Upper lobe of left lung (tissue), 4 donors: ENCODE data around the gene MEGF11.

Source experiments
- EP300 ChIP-seq, 4 donors: sonication (generic); formaldehyde crosslinking; IDR thresholded peaks; one replicate each; pipeline ENCODE4 v1.5.1; 2017; ENCODE audit warnings: antibody characterized with exemption in 4 of 4, control low read depth in 2 of 4
- POLR2A ChIP-seq, 4 donors: fragments of 450-650 bp; IDR thresholded peaks; one replicate each; pipeline ENCODE4 v1.5.1; 2016 to 2017; ENCODE audit warnings: antibody characterized with exemption in 4 of 4, mild to moderate bottlenecking in 2 of 4
- POLR2AphosphoS5 ChIP-seq, 2 donors: sonication (generic); formaldehyde crosslinking; IDR thresholded peaks; one replicate each; pipeline ENCODE4 v1.5.1; 2017; ENCODE audit warnings: antibody characterized with exemption in 2 of 2
- TF ChIP-seq, protein P1 (sequence below), 6 experiments: fragments of 450-650 bp in 4 of 6; fragments of 200-600 bp in 2 of 6; sonication (generic) in 2 of 6; IDR thresholded peaks; one replicate each; pipeline ENCODE4 v1.5.1; 2016 to 2019; ENCODE audit warnings: antibody characterized with exemption in 6 of 6

DNA sequence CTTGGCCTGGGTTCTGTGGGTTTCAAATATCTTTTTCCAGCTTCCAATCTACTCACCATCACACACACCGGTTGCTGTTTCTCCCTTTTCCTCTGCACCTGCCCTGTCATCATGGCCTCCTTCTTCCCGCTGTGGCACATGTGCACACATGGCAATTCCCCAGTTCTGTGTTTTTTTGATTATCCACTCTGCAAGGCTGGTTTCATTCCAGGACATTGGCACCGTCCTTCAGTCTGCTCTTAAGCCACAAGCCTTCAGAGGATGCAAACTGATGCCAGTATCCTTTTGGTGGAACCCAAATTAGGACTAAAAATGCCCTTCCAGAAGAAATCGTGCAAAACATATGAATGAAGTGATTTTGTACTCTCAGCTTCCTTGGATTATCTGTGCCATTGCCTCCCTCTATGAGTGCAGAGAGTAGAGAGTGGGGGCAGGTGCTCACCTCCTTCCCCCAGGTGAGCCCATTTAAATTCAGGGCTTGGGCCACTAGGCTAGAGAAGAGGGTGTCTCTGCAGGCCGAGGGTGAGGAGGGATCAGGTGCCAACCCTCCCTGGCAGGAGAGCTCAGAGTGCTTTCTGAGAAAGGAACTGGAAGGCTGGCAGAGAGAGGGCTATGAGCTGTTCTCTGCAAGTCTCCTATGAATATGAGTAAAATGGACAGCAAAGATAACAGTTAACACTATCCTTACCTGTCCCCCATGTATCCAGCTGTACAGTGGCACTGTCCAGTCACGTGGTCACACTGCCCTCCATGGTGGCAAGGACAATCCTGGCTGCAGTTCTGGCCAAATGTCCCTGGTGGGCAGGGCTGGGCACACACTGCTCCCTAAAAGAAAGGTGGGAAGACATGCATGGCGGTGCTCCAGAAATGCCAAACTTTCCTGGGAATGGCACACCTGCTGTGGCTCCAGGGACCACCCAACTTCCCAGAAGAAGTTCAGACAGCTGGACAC is 283.4 kb downstream of the MEGF11 start:
- TF ChIP-seq, protein P1, sequence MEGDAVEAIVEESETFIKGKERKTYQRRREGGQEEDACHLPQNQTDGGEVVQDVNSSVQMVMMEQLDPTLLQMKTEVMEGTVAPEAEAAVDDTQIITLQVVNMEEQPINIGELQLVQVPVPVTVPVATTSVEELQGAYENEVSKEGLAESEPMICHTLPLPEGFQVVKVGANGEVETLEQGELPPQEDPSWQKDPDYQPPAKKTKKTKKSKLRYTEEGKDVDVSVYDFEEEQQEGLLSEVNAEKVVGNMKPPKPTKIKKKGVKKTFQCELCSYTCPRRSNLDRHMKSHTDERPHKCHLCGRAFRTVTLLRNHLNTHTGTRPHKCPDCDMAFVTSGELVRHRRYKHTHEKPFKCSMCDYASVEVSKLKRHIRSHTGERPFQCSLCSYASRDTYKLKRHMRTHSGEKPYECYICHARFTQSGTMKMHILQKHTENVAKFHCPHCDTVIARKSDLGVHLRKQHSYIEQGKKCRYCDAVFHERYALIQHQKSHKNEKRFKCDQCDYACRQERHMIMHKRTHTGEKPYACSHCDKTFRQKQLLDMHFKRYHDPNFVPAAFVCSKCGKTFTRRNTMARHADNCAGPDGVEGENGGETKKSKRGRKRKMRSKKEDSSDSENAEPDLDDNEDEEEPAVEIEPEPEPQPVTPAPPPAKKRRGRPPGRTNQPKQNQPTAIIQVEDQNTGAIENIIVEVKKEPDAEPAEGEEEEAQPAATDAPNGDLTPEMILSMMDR (IDR thresholded peaks at IDR 0.05), result no peak
- TF ChIP-seq POLR2AphosphoS5 (IDR thresholded peaks at IDR 0.05) (no peak), POLR2A (IDR thresholded peaks at IDR 0.05) (no peak), EP300 (IDR thresholded peaks at IDR 0.05) (no peak)
